Measurements from ENCODE around the gene EBF4. TPM values are rescaled to one million over a fixed set of nuclear protein-coding genes. Genes with fewer than 3 reads are reported as not detected.

EBF4 gene
- total RNA-seq, 3 donors from 2014 or later: 1.6 to 22.0 (median 22.0) TPM

DNA sequence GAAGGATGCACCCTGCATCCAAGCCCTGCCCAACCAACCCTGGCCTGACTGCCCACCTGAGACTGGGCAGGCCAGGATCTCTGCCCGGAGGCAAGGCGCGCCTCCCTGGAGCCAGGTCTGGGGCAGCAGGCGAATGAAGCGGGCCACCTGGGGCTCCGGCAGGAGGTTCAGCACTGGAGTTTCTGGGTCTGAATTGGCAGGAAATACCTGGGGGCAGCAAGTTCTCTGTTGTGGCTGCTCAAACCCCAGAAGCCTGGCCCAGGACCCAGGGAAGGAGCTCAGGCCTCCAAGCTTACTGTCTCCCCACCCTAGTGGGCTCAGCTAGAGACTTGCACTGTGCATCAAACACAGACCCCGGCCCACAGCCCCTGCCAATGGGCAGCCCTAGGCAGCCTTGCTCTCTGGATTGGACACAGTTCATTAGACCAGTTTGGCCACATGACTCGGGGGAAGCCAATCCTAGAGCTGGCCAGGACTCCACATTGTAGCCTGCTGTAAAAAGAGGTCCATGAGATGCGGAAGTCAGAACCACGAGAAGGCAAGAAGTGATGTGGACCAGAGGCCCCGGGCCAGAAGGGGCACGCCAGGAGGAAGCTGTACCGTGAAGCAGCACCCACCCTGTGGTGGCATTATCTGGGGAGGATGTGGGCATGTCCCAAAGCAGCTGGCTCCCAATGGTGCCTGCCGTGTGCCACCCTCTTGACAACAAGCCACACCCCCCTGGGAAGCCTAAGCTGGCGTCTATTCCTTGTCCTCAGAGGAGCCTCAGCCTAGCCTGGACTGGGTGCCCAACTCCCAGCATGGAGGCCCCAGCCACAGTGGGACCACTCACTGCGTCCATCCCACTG lies 104.8 kb downstream of the EBF4 start:
- no peak for DNase-seq (ENCODE audit: low spot score in 2 of 2)
- no peaks in the 10 kb centered on the region for H3K36me3 ChIP-seq
- H3K27ac ChIP-seq: no peak overlapping the region
- H3K27me3 ChIP-seq: peaks cover 0 to 5% of the 10 kb centered on the region in 2 donors
- TF ChIP-seq POLR2AphosphoS5 (IDR thresholded peaks at IDR 0.05) (no peak), POLR2A (IDR thresholded peaks at IDR 0.05) (no peak)
- TF ChIP-seq, protein P1, sequence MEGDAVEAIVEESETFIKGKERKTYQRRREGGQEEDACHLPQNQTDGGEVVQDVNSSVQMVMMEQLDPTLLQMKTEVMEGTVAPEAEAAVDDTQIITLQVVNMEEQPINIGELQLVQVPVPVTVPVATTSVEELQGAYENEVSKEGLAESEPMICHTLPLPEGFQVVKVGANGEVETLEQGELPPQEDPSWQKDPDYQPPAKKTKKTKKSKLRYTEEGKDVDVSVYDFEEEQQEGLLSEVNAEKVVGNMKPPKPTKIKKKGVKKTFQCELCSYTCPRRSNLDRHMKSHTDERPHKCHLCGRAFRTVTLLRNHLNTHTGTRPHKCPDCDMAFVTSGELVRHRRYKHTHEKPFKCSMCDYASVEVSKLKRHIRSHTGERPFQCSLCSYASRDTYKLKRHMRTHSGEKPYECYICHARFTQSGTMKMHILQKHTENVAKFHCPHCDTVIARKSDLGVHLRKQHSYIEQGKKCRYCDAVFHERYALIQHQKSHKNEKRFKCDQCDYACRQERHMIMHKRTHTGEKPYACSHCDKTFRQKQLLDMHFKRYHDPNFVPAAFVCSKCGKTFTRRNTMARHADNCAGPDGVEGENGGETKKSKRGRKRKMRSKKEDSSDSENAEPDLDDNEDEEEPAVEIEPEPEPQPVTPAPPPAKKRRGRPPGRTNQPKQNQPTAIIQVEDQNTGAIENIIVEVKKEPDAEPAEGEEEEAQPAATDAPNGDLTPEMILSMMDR (IDR thresholded peaks at IDR 0.05): no peak
- no peak overlapping the region for H3K4me3 ChIP-seq
- H3K4me1 ChIP-seq: no peaks in the 10 kb centered on the region
- H3K9me3 ChIP-seq: no peaks in the 10 kb centered on the region
- intact Hi-C loops (cut with DNase I; ENCODE audit: low total_unique reads): no loop called here

DNA sequence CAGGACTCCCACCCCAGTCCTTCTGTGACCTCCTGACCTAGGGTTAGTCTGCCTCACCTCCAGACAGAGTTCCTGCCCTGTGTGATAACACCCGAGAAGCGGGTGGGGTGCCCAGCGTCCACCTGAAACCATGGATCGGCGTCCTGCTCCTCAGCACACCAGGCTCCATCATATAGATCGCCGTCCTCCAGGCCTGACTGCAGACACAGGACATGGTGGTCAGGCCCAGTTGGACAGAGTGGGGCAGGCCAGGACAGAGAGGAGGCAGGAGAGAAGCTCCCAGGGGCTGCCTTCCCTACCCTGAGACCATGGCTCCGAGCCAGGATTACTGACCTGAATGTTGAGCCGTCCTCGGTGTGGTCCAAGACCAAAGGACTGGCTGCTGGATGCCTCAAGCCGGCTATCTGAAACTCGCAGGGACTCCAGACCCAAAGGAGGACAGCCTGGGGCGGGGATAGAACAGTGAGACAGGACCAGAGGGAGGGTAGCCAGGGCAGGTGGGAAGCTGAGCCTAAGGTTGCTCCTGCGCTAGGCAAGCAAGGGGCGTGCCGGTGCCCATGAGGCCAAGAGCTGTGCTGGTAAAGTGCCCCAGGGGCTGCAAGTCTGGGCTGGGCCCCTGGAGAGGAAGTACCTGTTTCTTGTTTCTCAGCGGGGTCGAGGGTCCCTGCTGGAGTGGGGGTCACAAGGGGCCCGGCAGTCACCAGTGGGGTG lies 105.7 kb downstream of the EBF4 start:
- Histone ChIP-seq H3K36me3 (no peaks in the 10 kb centered on the region), H3K4me1 (no peaks in the 10 kb centered on the region), H3K27ac (no peak overlapping the region), H3K4me3 (no peak overlapping the region), H3K9me3 (no peaks in the 10 kb centered on the region), H3K27me3 (peaks cover 0 to 5% of the 10 kb centered on the region in 2 donors)
- no peak for TF ChIP-seq POLR2A (IDR thresholded peaks at IDR 0.05)
- no peak for TF ChIP-seq POLR2AphosphoS5 (IDR thresholded peaks at IDR 0.05)
- TF ChIP-seq, protein P1 (IDR thresholded peaks at IDR 0.05): no peak
- no peak for DNase-seq (ENCODE audit: low spot score in 2 of 2)
- intact Hi-C loops (cut with DNase I; ENCODE audit: low total_unique reads): no loop called here

DNA sequence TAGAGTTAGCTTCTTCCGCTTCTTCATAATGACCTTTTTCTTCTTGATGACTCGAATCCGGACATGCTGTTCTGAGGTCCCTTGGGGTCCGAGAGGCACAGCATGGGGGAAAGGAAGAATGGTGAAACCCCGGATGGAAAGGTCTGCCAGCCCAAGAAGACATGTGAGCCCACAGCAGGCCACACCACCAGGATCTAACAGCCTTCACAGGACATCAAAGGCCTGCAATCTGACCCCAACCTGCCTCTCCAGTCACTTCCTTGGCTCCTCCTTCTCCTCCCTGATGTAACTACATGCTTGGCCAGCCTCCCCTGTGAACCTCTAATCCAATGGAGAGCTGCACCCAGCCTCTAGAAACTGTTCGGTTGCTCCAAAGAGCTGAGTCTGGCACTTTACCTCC lies 106.2 kb downstream of the EBF4 start:
- H3K4me1 ChIP-seq: no peaks in the 10 kb centered on the region
- H3K36me3 ChIP-seq: no peaks in the 10 kb centered on the region
- TF ChIP-seq, protein P1 (IDR thresholded peaks at IDR 0.05): no peak
- TF ChIP-seq POLR2A (IDR thresholded peaks at IDR 0.05) (no peak), POLR2AphosphoS5 (IDR thresholded peaks at IDR 0.05) (no peak)
- no peak overlapping the region for H3K4me3 ChIP-seq
- intact Hi-C loops (cut with DNase I; ENCODE audit: low total_unique reads): no loop called here
- H3K9me3 ChIP-seq: no peaks in the 10 kb centered on the region
- peaks cover 0 to 5% of the 10 kb centered on the region in 2 donors for H3K27me3 ChIP-seq
- H3K27ac ChIP-seq: peak overlapping the region in 1 of 2 donors; percentile 27
- no peak for DNase-seq (ENCODE audit: low spot score in 2 of 2)

DNA sequence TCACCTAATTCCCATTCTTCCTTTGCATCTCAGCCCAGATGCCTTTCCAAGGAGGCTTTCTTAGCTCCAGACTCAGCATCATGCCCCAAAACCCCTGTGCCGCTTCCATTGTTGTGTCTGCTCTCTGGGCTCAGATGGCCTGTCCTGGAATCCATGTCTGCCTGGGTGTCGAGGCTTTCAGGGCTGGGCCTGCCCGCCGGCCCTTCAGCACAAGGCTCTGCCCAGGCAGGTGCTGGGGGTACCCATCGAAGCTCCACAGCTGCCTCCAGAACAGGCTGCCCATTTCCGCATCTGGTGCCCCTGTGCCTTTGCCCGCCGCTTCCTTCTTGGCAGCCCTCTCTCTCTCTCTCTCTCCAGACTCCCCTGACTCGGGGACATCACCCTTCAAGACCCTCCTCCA lies 106.7 kb downstream of the EBF4 start:
- Histone ChIP-seq H3K9me3 (no peaks in the 10 kb centered on the region), H3K27me3 (peaks cover 0 to 5% of the 10 kb centered on the region in 2 donors), H3K36me3 (no peaks in the 10 kb centered on the region), H3K4me1 (no peaks in the 10 kb centered on the region), H3K4me3 (peak overlapping the region; percentile 40 to 70 (median 48)), H3K27ac (peak overlapping the region in 1 of 2 donors; percentile 27)
- TF ChIP-seq POLR2AphosphoS5 (IDR thresholded peaks at IDR 0.05) (no peak), POLR2A (IDR thresholded peaks at IDR 0.05) (no peak)
- TF ChIP-seq, protein P1 (IDR thresholded peaks at IDR 0.05): no peak
- DNase-seq (ENCODE audit: low spot score in 2 of 2): no peak
- intact Hi-C loops (cut with DNase I; ENCODE audit: low total_unique reads): no loop called here
